ENCODE results near the gene ECEL1. TPM values are rescaled to one million over a fixed set of nuclear protein-coding genes. Genes with fewer than 3 reads are reported as not detected.

ECEL1 gene
- total and polyA plus RNA-seq, 2 experiments from 2014 or later, result 6.7 to 17.5 TPM

- Mint-ChIP-seq H3K4me1 (no peaks in the 10 kb centered on the region), H3K27me3 (ENCODE audit: insufficient read depth, low read depth, poor library complexity) (peaks cover 2% of the 10 kb centered on the region)
- no peaks in the 10 kb centered on the region for H3K27me3 ChIP-seq (ENCODE audit: insufficient read depth)
These were observed 21.4 kb downstream of the ECEL1 start for GRCh38 chr2:232466221-232466620.

More at GRCh38 chr2:232466221-232466620, 21.4 kb downstream of the ECEL1 start:
- no peaks in the 10 kb centered on the region for H3K36me3 ChIP-seq (ENCODE audit: insufficient read depth)
- Mint-ChIP-seq H3K4me3 (no peak overlapping the region), H3K9me3 (peaks cover 10% of the 10 kb centered on the region; the same call in 2 of the 3 replicates), H3K27ac (no peak overlapping the region), H3K36me3 (ENCODE audit: low read depth) (no peaks in the 10 kb centered on the region)
- no peaks in the 10 kb centered on the region for H3K9me2 ChIP-seq (ENCODE audit: insufficient read depth)
- no peaks in the 10 kb centered on the region for H3F3A ChIP-seq (replicated peaks; ENCODE audit: low read depth)
- H3K4me1 ChIP-seq (ENCODE audit: insufficient read depth), result no peaks in the 10 kb centered on the region
- no peaks in the 10 kb centered on the region for H3K79me2 ChIP-seq (replicated peaks; ENCODE audit: insufficient read depth)
- no peak overlapping the region for H3K27ac ChIP-seq (ENCODE audit: low read depth)
- no peak overlapping the region for H3K4me2 ChIP-seq
- no peaks in the 10 kb centered on the region for H4K20me1 ChIP-seq (replicated peaks; ENCODE audit: insufficient read depth)
- ATAC-seq (no peak), DNase-seq (ENCODE audit: low spot score) (no peak)
- TF ChIP-seq NANOG (IDR thresholded peaks at IDR 0.05; ENCODE audit: borderline replicate concordance), result no peak
- no peak for TF ChIP-seq EZH2 (IDR thresholded peaks at IDR 0.05; ENCODE audit: low read depth, unreplicated experiment)
- TF ChIP-seq, protein P1, sequence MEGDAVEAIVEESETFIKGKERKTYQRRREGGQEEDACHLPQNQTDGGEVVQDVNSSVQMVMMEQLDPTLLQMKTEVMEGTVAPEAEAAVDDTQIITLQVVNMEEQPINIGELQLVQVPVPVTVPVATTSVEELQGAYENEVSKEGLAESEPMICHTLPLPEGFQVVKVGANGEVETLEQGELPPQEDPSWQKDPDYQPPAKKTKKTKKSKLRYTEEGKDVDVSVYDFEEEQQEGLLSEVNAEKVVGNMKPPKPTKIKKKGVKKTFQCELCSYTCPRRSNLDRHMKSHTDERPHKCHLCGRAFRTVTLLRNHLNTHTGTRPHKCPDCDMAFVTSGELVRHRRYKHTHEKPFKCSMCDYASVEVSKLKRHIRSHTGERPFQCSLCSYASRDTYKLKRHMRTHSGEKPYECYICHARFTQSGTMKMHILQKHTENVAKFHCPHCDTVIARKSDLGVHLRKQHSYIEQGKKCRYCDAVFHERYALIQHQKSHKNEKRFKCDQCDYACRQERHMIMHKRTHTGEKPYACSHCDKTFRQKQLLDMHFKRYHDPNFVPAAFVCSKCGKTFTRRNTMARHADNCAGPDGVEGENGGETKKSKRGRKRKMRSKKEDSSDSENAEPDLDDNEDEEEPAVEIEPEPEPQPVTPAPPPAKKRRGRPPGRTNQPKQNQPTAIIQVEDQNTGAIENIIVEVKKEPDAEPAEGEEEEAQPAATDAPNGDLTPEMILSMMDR (conservative IDR thresholded peaks at IDR 0.05; ENCODE audit: low read depth in 2 of 2), result no peak
- TF ChIP-seq ZNF114 (CRISPR knock-in tag; IDR thresholded peaks at IDR 0.05), result no peak
- TF ChIP-seq POLR2AphosphoS5 (IDR thresholded peaks at IDR 0.05; ENCODE audit: low read depth), result no peak
- no peak for TF ChIP-seq ETS1 (IDR thresholded peaks at IDR 0.05)
- TF ChIP-seq ZNF331 (CRISPR knock-in tag; IDR thresholded peaks at IDR 0.05; ENCODE audit: low read depth), result no peak
- no peak for TF ChIP-seq CREB1 (CRISPR knock-in tag; IDR thresholded peaks at IDR 0.05; ENCODE audit: low read depth)
- TF ChIP-seq JUNB (IDR thresholded peaks at IDR 0.05; ENCODE audit: unreplicated experiment), result no peak
- TF ChIP-seq, protein P2, sequence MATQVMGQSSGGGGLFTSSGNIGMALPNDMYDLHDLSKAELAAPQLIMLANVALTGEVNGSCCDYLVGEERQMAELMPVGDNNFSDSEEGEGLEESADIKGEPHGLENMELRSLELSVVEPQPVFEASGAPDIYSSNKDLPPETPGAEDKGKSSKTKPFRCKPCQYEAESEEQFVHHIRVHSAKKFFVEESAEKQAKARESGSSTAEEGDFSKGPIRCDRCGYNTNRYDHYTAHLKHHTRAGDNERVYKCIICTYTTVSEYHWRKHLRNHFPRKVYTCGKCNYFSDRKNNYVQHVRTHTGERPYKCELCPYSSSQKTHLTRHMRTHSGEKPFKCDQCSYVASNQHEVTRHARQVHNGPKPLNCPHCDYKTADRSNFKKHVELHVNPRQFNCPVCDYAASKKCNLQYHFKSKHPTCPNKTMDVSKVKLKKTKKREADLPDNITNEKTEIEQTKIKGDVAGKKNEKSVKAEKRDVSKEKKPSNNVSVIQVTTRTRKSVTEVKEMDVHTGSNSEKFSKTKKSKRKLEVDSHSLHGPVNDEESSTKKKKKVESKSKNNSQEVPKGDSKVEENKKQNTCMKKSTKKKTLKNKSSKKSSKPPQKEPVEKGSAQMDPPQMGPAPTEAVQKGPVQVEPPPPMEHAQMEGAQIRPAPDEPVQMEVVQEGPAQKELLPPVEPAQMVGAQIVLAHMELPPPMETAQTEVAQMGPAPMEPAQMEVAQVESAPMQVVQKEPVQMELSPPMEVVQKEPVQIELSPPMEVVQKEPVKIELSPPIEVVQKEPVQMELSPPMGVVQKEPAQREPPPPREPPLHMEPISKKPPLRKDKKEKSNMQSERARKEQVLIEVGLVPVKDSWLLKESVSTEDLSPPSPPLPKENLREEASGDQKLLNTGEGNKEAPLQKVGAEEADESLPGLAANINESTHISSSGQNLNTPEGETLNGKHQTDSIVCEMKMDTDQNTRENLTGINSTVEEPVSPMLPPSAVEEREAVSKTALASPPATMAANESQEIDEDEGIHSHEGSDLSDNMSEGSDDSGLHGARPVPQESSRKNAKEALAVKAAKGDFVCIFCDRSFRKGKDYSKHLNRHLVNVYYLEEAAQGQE (IDR thresholded peaks at IDR 0.05; ENCODE audit: unreplicated experiment), result no peak
- no peak for TF ChIP-seq STAT1 (IDR thresholded peaks at IDR 0.05; ENCODE audit: unreplicated experiment)
- no peak for TF ChIP-seq EZH2phosphoT487 (IDR thresholded peaks at IDR 0.05; ENCODE audit: unreplicated experiment)
- TF ChIP-seq ZNF462 (CRISPR knock-in tag; IDR thresholded peaks at IDR 0.05), result no peak
- H3K4me3 ChIP-seq, result no peak overlapping the region
- H2AFZ ChIP-seq, result no peak overlapping the region
